GM19467 (cell line): Measurements from ENCODE around the gene SERPINA5.

Source experiments
- ATAC-seq: cut with Tn5 transposase; IDR thresholded peaks from one replicate; pipeline ENCODE4 v1.9.1; 2021; ENCODE audit warnings: mild to moderate bottlenecking, moderate library complexity; ENCODE audit not compliant: unreplicated experiment

The SERPINA5 gene

DNA sequence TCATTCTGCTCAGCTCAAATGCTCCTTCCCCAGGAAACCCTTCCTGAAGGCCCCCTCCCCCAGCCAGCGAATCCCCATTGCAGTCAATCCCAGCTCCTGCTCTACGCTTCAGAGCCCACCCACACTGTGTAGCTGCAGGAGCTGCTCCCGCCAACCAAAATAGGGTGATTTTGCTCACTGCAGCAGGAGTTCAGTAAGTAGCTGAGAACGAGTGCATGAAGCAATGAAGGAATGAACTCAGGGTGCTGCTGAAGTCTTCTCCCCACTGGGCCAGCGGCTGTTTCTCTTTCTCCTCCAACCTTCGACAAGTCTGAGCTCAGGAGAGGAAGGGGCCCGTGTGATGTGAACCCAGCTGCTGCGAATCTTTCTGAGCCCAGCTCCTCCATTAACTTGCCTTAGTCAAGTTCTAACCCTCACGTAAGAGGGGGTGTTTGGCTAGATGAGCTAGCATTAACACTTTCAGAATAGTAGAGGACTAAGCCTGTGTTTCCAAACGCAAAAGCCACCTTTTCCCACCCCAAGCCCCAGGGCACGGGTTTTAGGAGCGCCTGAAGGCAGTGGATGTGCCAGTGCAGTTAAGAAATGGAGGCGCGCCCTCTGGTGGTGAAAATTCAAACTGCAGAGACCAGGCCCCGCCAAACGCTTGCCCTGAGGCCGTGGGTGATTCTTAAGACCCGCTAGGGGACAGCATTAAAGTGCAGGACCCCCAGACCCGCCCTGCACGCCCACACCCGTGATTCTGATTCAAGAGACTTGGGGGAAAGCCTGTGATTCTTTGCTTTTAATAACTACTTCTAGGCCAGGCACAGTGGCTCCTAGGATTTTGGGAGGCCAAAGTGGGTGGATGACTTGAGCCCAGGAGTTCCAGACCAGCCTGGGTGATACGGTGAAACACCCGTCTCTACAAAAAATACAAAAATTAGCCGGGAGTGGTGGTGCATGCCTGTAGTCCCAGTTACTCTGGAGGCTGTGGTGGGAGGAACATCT is 31.9 kb upstream of the SERPINA5 start:
- peak; percentile 67 for ATAC-seq

DNA sequence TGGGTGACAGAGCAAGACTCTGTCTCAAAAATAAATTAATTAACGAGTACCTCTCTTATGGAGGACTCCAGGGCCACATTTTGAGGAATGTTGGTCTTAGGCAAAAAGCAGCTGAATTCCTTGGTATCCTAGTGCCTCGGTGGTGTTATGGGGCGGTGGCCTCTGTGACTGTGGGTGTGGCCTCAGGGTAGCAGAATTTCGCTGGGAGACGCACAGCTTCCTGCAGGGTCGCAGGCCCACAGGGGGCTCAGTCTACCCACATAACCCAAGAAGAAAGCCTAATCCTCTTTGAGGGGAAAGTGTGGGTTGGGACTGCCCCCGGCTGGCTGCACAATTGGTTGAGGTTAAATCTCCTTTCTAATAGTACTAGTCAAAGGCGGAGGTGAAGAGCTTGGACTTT is 31.2 kb upstream of the SERPINA5 start:
- no peak for ATAC-seq

DNA sequence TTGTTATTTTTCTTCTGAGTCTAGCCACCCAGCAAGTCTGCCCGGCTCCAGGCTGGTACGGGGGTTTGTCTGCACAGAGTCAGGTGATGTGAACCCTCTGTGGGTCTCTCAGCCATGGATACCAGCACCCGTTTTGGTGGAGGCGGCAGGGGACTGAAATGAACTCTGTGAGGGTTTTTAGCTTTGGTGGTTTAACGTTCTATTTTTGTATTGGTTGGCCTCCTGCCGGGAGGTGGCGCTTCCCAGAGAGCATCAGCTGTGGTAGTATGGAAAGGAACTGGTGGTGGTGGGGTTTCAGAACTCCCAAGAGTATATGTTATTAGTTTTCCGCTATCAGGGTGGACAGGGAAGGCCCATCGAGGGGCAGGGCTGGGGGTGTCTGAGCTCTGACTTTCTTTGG is 25.2 kb upstream of the SERPINA5 start:
- no peak for ATAC-seq

DNA sequence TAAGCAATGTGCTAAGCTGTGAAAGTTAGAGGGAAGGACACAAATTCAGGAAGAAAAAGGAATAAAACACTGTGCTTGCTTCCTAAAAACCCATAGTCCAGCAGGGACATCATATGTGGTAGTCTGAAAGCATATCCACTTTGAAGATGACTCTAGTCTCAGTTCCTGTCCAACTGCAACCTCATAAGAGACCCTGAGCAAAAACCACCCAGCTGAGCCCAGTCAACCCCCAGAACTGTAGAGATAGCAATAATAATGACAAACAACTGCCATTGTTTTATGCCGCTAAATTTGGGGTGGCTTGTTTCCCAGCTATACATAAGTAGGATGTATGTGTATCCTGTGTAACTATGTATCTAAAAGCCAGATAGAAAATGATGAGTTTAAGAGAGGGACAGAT is 23.9 kb upstream of the SERPINA5 start:
- no peak for ATAC-seq

DNA sequence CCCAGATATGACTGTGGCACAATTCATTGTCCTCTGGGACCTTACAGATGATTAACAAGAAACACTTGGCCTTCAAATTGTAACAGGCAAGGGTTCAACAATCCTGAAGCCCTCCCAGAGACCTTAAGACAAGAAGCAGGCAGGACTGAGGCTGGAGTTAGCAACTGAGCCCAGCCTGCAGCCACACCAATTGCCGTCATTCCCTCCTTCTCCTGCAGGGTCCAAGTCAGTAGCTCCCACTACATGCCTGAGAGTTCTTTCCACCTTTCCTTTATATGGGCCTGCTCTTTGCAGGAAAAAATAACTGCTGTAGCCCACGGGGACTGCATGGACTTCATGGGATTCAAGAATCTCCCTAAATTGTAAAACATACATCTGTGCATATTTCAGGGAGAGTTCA is 22.4 kb upstream of the SERPINA5 start:
- no peak for ATAC-seq

DNA sequence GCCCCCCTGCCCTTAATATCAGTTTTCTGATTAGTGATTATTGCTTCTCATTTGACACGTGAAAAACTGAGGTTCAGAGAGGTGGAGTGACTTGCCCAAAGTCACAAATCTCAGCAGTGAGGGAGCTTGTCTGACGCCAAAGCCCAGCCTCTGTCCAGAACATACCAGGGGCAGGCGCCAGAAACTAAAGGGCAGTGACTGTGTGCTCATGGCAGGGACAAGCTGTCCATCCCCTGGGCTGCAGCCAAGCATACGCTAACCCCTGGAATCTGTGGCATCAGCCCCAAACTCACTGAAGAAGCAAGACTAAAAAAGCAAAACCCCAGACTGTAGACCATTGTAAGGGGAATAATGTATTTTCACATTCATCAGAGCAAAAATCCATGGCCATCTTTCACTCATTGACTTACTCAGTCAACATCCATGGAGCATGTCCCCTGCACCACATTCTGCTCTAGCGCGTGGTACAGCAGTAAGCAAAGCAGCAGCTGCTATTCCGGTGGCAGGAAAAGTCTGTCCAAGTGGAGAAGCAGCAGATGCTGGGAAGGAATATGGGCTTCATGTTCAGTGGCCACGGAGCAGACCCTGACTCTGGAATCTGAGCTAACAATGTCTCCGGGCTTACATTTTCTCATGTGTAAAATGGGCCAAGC is 21.5 kb upstream of the SERPINA5 start:
- no peak for ATAC-seq

DNA sequence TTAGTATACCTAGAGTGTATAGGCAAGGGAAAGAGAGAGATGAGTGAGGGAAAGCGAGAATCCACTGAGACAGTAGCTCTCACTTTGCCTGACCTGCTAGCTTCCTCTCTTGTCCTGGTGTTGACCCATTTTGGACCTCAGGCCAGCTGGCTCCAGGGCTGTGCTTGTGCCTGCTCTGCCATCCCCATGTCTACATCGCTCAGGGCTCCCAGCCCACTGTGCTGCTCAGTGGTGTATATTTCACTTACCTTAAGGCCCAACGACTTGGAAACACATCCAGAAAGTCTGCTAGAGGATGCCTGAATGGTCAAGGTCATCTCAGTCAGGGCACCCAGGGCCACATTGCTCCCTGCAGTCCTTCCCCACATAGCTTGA is 20.9 kb upstream of the SERPINA5 start:
- ATAC-seq, result no peak

DNA sequence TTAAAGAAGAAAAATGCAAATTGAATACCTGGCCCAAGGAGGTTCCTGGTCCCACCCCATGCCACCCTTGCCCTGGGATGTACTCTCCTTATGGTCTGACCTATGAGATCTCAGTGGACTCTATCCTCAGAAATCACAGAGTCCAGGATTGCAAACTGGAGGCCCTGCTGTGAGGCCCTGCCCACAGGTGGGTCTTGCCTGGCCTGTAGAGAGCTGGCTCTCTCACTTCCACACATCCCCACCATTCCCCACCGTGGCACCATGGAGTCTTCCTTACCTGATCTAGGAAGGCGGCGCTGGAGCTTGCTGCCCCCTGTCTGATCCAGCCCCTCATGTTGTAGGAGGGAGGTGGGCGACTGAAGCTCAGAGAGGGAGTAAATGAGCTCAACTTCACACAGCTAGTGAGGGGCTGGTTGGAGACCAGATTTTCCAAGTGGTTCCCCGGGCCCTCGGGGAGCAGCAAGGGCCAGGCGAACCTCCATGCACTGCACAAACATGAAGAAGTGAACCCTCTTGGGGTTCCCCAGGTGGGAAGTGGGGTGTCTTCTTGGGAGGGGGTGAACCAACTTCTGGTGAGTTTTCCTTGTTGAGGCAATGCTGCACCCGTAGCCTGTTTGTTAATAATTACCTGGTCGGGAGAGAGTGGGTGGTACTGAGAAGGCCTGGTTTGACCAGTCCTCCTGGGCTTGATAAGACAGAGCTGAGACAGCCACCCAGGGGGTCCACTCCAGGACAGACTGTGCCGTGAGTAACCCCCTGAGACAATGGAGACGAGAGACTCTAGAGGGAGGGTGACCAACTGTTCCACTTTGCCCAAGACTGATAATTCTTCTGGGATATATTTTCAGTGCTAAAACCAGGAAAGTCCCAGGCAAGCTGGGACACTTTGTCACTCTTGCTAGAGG is 20.2 kb upstream of the SERPINA5 start, which contains the start of gene SERPINA4:
TSS of gene SERPINA4 (plus strand) at position 692 of the 905 bp plus-strand sequence. CDS start 2,041 bp downstream, outside the sequence.
- no peak for ATAC-seq

DNA sequence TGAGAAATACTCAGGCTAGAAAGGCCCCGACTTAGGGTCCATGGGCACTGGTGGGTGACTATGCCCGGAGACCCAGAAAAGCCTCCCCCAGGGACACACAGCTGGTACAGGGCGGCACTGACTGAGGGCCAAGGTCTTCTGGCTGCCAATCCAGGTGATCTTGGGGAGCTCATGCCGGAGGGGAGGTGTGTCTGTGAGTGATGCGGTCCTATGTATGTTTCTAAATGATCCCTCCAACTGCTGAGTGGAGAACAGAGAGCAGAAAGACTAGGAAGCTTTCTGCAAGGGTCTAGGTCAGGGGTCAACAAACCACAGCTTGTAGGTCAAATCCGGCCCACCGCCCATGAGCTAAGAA is 19.6 kb upstream of the SERPINA5 start:
- ATAC-seq, result no peak

DNA sequence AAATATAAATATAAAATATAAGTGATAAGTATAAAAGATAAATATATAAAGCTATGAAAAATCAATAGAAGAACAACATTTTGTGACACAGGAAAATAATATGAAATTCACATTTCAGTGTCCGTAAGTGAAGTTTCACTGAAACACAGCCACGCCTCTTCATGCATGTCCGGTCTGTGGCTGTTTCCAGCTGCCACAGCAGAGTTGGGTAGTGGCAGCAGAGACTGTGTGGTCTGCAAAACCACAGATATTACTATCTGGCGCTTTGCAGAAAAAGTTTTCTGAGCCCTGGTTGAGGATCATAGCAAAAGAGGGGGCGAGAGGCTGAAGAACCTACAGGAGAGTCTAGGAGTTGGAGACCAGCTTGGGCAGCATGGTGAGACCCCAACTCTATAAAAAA is 19.2 kb upstream of the SERPINA5 start:
- no peak for ATAC-seq

DNA sequence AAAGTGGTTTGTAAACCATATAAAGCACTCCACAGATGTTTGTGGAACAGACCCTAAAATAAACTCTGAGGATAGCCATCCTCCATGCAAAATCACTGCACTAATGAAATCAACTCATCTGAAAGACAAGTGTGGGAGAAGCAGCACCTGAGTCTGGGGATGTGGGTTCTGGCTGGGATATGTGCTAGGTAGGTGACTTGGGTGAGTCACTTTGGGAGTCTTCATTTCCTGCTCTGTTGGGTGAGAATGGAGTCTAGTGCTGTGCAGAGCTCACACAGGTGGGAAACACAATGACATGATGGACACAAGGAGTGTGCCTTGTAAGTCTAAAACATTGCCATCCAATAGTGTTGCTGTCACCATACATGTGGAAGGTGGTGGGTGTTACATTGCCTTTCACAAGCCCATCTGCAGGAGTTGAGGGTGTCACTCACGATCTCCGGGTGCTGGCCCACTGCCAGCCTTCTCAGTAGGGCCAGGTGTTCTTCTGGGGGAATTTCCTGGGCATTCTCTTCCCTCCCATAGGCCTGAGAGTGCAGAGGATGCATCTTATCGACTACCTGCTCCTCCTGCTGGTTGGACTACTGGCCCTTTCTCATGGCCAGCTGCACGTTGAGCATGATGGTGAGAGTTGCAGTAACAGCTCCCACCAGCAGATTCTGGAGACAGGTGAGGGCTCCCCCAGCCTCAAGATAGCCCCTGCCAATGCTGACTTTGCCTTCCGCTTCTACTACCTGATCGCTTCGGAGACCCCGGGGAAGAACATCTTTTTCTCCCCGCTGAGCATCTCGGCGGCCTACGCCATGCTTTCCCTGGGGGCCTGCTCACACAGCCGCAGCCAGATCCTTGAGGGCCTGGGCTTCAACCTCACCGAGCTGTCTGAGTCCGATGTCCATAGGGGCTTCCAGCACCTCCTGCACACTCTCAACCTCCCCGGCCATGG is 18.0 kb upstream of the SERPINA5 start:
- no peak for ATAC-seq

DNA sequence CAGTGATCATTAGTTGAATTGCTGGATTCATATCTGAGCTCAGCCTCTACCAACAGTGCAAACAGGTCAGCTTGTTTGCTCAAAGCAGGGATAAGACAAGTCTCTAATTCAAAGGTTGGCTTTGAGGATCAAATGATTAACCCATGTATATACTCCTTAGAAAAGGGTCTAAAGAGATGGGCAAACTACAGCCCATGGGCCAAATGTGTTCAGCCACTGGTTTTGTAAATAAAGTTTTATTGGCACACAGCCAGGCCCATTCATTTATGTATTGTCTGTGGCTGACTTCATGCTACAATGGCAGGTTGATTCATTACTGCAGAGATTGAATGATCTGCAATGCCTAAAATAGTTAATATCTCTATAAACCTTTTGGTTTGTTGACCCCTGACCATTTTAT is 16.8 kb upstream of the SERPINA5 start:
- no peak for ATAC-seq

DNA sequence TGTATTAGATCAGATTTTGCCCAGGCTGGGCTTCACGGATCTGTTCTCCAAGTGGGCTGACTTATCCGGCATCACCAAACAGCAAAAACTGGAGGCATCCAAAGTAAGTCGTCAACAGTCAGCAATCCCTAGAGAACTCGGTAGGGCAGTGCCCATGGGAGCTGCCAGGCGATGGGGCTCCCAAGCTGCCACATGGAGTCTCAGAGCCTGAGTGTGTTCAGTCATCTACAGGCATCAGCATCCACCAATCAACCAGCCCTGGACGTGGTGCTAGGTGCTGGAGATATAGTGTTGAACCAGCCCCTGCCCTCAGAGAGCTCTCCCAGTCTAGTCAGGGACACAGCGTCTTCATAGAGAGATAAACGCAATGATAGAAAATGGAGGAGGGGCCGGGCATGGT is 13.0 kb upstream of the SERPINA5 start:
- ATAC-seq, result no peak

DNA sequence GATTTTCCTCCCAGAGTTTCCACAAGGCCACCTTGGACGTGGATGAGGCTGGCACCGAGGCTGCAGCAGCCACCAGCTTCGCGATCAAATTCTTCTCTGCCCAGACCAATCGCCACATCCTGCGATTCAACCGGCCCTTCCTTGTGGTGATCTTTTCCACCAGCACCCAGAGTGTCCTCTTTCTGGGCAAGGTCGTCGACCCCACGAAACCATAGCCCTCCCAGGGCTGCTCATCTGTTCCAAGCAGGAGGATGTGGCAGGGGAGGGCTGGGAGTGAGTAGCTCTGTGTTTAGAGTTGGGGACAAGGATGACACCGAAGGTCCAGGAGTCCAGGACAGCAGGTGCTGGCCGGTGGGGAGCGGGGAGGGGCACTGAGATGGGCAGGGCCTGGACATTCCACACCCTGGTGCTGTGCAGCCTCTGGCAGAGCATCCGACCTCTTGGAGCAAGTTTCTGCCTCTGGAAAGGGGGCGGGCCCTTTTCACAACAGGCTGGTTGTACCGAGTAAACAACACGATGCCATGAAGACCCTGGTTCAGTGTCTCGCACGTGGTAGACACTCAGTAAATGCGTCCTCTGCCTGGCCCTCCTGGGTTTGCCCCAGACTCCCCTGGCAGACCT is 11.7 kb upstream of the SERPINA5 start:
- ATAC-seq, result no peak

DNA sequence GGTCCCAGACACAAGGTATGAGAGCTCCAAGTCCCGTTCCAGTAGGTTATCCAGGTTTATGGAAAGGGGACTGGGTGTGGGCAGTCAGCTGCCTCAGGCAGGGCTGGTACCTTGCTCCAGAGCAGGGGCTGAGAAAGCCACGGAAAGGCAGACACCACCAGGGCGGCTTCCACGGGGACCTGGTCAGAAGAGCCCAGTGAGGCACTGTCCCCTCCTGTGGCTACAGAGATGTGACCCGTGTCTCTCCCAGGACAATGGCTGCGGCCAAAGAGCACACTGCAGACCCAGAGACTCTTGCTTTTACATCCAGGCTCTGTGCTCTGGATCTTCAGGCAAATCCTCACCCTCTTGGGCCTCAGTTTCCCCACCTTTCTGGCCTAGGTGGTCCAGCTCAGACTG is 11.2 kb upstream of the SERPINA5 start:
- no peak for ATAC-seq

DNA sequence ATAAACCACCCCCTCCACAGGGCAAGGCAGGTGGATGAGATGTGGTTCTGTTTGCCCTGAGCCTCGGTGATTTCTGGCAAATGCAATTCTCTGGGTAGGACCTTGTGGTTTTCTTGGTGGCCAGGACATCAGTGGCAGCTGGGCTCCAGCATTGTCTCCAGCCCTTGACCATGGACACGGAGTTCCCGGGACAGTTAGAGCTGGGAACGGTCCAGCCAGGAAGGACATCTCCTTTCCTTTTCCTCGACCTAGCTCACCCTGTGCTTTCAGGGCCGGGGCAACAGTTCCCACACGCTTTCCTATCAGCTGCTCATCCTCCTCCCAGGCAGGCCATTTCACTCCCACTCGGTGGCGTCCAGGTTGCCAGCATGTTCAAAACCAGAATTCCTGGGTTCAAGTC is 10.8 kb upstream of the SERPINA5 start:
- ATAC-seq, result no peak

DNA sequence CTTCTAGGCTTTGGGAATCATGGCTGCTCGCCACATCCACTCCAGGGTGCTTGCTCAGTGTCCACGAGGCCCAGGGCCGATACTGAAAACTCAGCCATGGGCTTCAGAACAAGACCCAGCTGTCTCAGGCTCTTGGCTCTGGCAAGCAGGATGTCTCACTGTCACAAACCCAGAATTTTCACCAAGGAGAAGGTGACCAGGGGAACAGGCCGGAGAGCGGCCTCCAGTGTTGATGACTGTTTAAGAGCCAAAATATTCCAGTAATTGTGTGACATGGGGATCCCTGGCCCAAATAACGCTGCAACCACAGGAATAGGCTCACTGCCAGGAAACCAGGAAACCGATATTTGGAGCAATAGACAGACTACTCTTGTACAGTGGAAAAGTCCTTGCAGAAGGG is 9.8 kb upstream of the SERPINA5 start:
- ATAC-seq, result no peak

DNA sequence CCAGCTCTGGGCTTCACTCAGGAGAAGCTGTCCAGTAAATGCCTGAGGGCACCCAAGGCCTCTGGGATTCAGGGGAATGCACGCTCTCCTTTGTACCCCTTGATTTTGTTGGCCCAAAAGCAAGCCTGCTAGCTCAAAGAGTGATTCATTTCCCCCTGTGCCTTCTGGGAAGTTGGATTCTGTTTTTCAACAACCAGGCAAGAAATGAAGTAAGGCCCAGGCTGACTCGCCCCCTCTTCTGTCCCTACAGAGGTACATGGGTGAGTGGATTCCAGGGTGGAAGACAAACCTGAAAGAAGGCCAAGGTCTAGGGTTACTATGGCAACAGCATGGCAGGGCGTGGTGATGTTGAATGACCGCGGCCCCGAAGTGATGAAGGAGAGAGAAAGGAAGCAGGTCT is 9.3 kb upstream of the SERPINA5 start:
- ATAC-seq, result no peak

DNA sequence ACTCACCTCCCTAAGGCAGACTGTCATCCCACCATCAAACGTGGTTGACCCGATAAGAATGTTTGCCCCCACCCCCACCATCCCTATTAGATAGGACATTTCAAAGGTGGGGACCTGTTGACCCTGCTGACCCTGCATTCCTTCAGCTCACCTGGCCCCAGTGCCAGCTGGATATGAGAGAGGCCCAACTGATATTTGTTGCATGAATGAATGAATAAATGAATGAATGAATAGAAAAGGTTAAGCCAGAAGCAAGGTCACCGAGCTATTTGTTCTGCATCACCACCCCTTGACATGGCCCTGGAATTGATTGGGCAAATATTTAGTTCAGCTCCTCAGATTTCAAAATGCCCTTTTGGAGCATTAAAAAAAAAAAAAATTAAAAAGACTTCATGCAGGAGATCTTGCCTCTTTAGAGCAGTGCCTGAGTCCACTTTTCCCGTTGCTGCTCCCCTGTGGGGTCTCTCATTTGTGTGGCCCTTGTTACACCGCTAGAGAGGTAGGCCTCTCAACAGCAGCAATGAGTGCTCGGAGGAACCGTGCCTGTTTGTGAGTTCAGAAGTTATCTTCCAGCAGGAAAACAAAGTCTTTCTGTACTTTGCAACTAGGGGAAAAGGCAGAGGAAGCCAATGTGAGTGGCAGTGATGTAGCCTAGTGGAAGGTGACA is 8.5 kb upstream of the SERPINA5 start:
- no peak for ATAC-seq
